Lower leg skin (tissue), 3 donors: ENCODE data around the gene PRPF6.

Source experiments
- CTCF ChIP-seq, 3 donors: fragments of 450-650 bp; IDR thresholded peaks; one replicate each; pipeline ENCODE4 v1.5.1; 2016; ENCODE audit warnings: antibody characterized with exemption in 3 of 3, mild to moderate bottlenecking in 3 of 3, moderate library complexity in 2 of 3
- POLR2A ChIP-seq, 2 donors: fragments of 450-650 bp; IDR thresholded peaks; one replicate each; pipeline ENCODE4 v1.6.1; 2016 to 2017; ENCODE audit warnings: antibody characterized with exemption in 2 of 2, mild to moderate bottlenecking in 1 of 2, moderate library complexity in 1 of 2

GRCh38 chr20:63953764-63954429 is 27.0 kb upstream of the PRPF6 start:
- TF ChIP-seq CTCF (IDR thresholded peaks at IDR 0.05), result no peak
- no peak for TF ChIP-seq POLR2A (IDR thresholded peaks at IDR 0.05)
